Measurements from ENCODE around the gene FHIT.

DNA sequence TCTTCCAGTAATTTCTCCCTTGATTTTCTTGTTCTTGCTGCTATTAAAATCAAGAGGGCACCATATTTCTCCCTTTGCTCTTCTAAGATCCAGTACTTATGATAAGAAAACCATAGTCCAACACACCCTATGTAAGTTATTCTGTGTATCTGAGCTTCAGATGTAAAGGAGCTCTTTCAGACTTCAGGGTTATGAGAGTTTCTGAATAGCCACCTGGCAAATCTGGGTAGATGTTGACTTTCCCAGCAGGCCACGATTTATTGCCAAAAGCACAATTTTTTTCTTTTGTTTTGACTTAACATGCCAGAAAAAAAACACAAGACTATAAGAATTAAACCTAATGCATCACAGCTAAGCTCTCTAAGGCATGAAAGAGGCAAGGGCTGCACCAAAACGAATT, 1045.0 kb downstream of the FHIT start:
- TF ChIP-seq MYC (IDR thresholded peaks at IDR 0.05; ENCODE audit: insufficient read depth, insufficient read length, insufficient replicate concordance, low read length, severe bottlenecking) (no peak), BACH1 (IDR thresholded peaks at IDR 0.05; ENCODE audit: borderline replicate concordance) (no peak), ZNF384 (IDR thresholded peaks at IDR 0.05; ENCODE audit: borderline replicate concordance, low read depth, low read length) (no peak), POLR2AphosphoS5 (IDR thresholded peaks at IDR 0.05; ENCODE audit: low read length) (no peak), NFIC (IDR thresholded peaks at IDR 0.05; ENCODE audit: low read depth, low read length) (no peak), BHLHE40 (IDR thresholded peaks at IDR 0.05; ENCODE audit: borderline replicate concordance in 1 of 2, low read depth in 2 of 2, low read length in 1 of 2) (no peak), EZH2 (IDR thresholded peaks at IDR 0.05; ENCODE audit: borderline replicate concordance, control insufficient read depth, low read depth, low read length) (no peak)
- TF ChIP-seq, protein P1, sequence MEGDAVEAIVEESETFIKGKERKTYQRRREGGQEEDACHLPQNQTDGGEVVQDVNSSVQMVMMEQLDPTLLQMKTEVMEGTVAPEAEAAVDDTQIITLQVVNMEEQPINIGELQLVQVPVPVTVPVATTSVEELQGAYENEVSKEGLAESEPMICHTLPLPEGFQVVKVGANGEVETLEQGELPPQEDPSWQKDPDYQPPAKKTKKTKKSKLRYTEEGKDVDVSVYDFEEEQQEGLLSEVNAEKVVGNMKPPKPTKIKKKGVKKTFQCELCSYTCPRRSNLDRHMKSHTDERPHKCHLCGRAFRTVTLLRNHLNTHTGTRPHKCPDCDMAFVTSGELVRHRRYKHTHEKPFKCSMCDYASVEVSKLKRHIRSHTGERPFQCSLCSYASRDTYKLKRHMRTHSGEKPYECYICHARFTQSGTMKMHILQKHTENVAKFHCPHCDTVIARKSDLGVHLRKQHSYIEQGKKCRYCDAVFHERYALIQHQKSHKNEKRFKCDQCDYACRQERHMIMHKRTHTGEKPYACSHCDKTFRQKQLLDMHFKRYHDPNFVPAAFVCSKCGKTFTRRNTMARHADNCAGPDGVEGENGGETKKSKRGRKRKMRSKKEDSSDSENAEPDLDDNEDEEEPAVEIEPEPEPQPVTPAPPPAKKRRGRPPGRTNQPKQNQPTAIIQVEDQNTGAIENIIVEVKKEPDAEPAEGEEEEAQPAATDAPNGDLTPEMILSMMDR (IDR thresholded peaks at IDR 0.05 in 2 of 3, conservative IDR thresholded peaks at IDR 0.05 in 1 of 3; ENCODE audit: control insufficient read depth in 2 of 3, extremely low read depth in 1 of 3, insufficient read depth in 1 of 3, low read depth in 3 of 3, low read length in 3 of 3): no peak
- TF ChIP-seq, protein P2, sequence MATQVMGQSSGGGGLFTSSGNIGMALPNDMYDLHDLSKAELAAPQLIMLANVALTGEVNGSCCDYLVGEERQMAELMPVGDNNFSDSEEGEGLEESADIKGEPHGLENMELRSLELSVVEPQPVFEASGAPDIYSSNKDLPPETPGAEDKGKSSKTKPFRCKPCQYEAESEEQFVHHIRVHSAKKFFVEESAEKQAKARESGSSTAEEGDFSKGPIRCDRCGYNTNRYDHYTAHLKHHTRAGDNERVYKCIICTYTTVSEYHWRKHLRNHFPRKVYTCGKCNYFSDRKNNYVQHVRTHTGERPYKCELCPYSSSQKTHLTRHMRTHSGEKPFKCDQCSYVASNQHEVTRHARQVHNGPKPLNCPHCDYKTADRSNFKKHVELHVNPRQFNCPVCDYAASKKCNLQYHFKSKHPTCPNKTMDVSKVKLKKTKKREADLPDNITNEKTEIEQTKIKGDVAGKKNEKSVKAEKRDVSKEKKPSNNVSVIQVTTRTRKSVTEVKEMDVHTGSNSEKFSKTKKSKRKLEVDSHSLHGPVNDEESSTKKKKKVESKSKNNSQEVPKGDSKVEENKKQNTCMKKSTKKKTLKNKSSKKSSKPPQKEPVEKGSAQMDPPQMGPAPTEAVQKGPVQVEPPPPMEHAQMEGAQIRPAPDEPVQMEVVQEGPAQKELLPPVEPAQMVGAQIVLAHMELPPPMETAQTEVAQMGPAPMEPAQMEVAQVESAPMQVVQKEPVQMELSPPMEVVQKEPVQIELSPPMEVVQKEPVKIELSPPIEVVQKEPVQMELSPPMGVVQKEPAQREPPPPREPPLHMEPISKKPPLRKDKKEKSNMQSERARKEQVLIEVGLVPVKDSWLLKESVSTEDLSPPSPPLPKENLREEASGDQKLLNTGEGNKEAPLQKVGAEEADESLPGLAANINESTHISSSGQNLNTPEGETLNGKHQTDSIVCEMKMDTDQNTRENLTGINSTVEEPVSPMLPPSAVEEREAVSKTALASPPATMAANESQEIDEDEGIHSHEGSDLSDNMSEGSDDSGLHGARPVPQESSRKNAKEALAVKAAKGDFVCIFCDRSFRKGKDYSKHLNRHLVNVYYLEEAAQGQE (IDR thresholded peaks at IDR 0.05; ENCODE audit: low read depth, low read length): no peak
- TF ChIP-seq, protein P3, sequence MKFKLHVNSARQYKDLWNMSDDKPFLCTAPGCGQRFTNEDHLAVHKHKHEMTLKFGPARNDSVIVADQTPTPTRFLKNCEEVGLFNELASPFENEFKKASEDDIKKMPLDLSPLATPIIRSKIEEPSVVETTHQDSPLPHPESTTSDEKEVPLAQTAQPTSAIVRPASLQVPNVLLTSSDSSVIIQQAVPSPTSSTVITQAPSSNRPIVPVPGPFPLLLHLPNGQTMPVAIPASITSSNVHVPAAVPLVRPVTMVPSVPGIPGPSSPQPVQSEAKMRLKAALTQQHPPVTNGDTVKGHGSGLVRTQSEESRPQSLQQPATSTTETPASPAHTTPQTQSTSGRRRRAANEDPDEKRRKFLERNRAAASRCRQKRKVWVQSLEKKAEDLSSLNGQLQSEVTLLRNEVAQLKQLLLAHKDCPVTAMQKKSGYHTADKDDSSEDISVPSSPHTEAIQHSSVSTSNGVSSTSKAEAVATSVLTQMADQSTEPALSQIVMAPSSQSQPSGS (IDR thresholded peaks at IDR 0.05; ENCODE audit: low read length): no peak
